Measurements from ENCODE around the gene KDM1A. TPM values are rescaled to one million over a fixed set of nuclear protein-coding genes. Genes with fewer than 3 reads are reported as not detected.

KDM1A gene
- total RNA-seq, 1 experiment from 2014 or later: 204 TPM

GRCh38 chr1:23069149-23069548, 49.9 kb downstream of the KDM1A start:
- Histone ChIP-seq H3K23ac (ENCODE audit: insufficient read length, low read depth, low read length) (no peak overlapping the region), H2BK12ac (ENCODE audit: insufficient read length, low read depth, low read length) (no peak overlapping the region), H4K91ac (ENCODE audit: insufficient read length, low read depth, low read length) (no peak overlapping the region), H2AK5ac (ENCODE audit: insufficient read length, low read length) (no peak overlapping the region), H3K79me1 (ENCODE audit: insufficient read depth, low read depth, low read length, poor library complexity, severe bottlenecking) (no peaks in the 10 kb centered on the region), H2BK20ac (ENCODE audit: low read depth, low read length, poor library complexity, severe bottlenecking) (no peak overlapping the region), H4K5ac (ENCODE audit: insufficient read length, low read depth, low read length) (no peak overlapping the region), H3T11ph (ENCODE audit: low read length) (no peak overlapping the region), H3K9me3 (ENCODE audit: control insufficient read depth, low read depth, low read length) (no peaks in the 10 kb centered on the region), H2BK5ac (ENCODE audit: insufficient read length, low read length) (no peak overlapping the region), H3K4me1 (ENCODE audit: insufficient read depth, low read length) (no peaks in the 10 kb centered on the region), H2AFZ (ENCODE audit: low read length) (no peak overlapping the region), H3K56ac (ENCODE audit: insufficient read length, low read depth, low read length) (no peak overlapping the region), H4K8ac (replicated peaks; ENCODE audit: insufficient read length, low read depth, low read length) (no peak overlapping the region), H3K14ac (ENCODE audit: insufficient read depth, low read length) (no peak overlapping the region), H4K20me1 (ENCODE audit: control insufficient read depth, insufficient read depth, insufficient read length) (no peaks in the 10 kb centered on the region), H3K4me2 (ENCODE audit: insufficient read depth, insufficient read length, low read length) (no peak overlapping the region), H2BK15ac (ENCODE audit: low read depth, low read length) (no peak overlapping the region), H3K23me2 (ENCODE audit: insufficient read length, low read depth, low read length, poor library complexity, severe bottlenecking) (no peaks in the 10 kb centered on the region), H3K4ac (ENCODE audit: low read depth, low read length) (no peak overlapping the region), H3K79me2 (ENCODE audit: insufficient read depth, low read length) (no peaks in the 10 kb centered on the region), H3K27ac (ENCODE audit: insufficient read length, low read depth, low read length) (no peak overlapping the region), H3K18ac (ENCODE audit: insufficient read length, low read depth, low read length) (no peak overlapping the region), H3K9ac (ENCODE audit: extremely low read depth, insufficient read length, low read length) (no peak overlapping the region), H2BK120ac (ENCODE audit: low read depth, low read length, poor library complexity, severe bottlenecking) (no peak overlapping the region), H3K27me3 (ENCODE audit: insufficient read depth, low read length) (no peaks in the 10 kb centered on the region)
- DNase-seq: no peak
- Mint-ChIP-seq H3K9me3 (no peaks in the 10 kb centered on the region), H3K27ac (no peak overlapping the region), H3K4me3 (no peak overlapping the region), H3K27me3 (ENCODE audit: low read depth) (no peaks in the 10 kb centered on the region), H3K36me3 (ENCODE audit: insufficient read depth in 1 of 3, low read depth in 3 of 3) (peaks cover 53 to 94% (median 83%) of the 10 kb centered on the region in 3 experiments; a peak in 6 of 7 replicates), H3K4me1 (no peaks in the 10 kb centered on the region)
- WGBS (ENCODE audit: extremely low coverage, insufficient read length, low lambda C conversion rate): no CpG with 5 or more reads among the region's 2 CpGs
- no peak for TF ChIP-seq CTCF (conservative IDR thresholded peaks at IDR 0.05)

Data from H9 (cell line).